NT2/D1 (cell line): ENCODE measurements around the gene ATXN7.

Experiments used
- SUZ12 ChIP-seq: IDR thresholded peaks from 2 replicates; pipeline ENCODE4 v1.6.1; 2011; ENCODE audit not compliant: insufficient read length, insufficient read depth; ENCODE audit errors: extremely low read depth
- YY1 ChIP-seq: IDR thresholded peaks from 2 replicates; pipeline ENCODE4 v1.6.1; 2011; ENCODE audit not compliant: insufficient read length, insufficient read depth
- ZNF274 ChIP-seq: IDR thresholded peaks from 2 replicates; pipeline ENCODE4 v1.6.1; 2011; ENCODE audit warnings: mild to moderate bottlenecking, low read depth, low read length

GRCh38 chr3:63967675-63968611, 104.3 kb downstream of the ATXN7 start:
- no peak for TF ChIP-seq SUZ12
- no peak for TF ChIP-seq YY1
- no peak for TF ChIP-seq ZNF274
